ENCODE measurements around the gene GJD3.

The GJD3 gene

DNA sequence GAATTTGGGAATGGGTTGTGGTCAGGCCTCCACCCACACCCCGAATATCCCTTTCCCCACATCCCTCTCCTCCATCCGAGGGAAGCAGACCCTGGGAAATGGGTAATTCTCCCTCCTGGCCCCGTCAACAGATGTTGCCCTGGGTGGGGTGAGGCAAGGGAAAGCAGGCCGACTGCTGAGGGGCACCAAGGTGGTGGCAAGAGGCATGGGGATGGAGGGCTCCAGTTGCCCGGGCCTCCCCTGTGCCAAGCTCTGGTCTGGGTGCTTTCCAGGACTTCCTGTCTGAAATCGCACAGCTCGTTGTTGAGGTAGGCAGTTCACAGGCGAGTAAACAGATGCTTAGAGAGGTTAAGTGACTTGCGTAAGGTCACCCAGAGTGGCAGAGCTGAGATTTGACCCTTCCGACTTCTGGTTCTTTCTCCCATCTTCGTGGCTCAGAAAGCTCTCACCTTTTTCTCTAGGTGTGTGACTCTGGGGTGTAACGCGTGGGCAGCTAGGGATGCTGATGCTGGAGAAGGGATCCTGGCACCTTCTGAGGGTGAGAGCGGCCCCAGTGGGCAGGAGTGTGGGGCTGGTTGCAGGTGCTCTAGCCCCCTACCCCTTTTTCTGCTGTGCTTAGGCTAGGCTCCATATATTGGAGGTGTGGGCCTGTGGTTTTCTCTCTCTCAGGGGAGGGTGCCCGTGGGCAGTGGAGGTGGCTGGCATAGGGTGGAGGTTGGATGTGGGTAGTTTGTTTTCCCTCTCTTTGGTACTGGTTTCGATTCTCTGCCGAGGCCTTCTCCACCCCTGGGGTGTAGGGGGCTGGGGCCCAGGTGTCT is 38.3 kb downstream of the GJD3 start:
- no peak overlapping the region for H3K27ac ChIP-seq
- TF ChIP-seq, protein P1, sequence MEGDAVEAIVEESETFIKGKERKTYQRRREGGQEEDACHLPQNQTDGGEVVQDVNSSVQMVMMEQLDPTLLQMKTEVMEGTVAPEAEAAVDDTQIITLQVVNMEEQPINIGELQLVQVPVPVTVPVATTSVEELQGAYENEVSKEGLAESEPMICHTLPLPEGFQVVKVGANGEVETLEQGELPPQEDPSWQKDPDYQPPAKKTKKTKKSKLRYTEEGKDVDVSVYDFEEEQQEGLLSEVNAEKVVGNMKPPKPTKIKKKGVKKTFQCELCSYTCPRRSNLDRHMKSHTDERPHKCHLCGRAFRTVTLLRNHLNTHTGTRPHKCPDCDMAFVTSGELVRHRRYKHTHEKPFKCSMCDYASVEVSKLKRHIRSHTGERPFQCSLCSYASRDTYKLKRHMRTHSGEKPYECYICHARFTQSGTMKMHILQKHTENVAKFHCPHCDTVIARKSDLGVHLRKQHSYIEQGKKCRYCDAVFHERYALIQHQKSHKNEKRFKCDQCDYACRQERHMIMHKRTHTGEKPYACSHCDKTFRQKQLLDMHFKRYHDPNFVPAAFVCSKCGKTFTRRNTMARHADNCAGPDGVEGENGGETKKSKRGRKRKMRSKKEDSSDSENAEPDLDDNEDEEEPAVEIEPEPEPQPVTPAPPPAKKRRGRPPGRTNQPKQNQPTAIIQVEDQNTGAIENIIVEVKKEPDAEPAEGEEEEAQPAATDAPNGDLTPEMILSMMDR (conservative IDR thresholded peaks at IDR 0.05): no peak
- no peak for TF ChIP-seq ZFX (IDR thresholded peaks at IDR 0.05)

DNA sequence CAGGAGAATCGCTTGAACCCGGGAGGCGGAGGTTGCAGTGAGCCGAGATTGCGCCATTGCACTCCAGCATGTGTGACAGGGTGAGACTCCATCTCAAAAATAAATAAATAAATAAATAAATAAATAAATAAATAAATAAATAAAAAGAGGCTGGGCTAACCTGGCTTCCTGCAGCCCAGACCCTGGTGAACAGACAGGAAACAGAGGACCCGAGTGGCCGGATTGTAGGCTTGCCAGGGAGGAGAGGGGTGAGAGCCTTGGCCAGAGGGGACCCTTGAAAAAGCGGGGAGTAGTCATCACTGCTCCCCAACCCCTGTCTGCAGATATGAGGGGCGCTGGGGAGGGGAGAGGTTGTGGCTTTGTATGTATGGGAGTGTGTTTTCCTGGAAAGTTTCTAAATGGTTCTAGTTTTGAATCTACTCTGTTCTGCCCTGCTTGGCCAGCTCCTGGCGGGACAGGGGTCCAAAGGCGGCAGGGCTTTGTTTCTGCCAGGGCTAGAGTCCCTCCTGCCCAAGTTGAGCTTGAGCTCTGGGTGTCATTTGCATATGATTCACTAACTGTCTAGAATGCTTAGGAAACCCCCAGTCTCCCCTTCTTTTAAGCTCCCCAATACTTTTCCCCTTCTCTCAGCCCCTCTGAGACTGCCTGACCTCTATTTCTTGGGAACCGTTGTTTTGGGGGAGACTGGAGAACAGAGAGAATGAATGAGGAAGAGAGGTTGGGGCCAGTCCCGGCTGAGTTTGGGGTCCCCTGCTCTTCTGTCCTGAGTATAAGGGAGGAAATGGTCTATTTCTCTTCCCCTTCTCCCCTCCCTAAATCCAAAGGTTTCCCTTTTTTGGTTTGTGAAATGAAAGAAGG is 39.2 kb downstream of the GJD3 start:
- no peak for TF ChIP-seq ZFX (IDR thresholded peaks at IDR 0.05)
- TF ChIP-seq, protein P1 (conservative IDR thresholded peaks at IDR 0.05): no peak
- no peak overlapping the region for H3K27ac ChIP-seq

DNA sequence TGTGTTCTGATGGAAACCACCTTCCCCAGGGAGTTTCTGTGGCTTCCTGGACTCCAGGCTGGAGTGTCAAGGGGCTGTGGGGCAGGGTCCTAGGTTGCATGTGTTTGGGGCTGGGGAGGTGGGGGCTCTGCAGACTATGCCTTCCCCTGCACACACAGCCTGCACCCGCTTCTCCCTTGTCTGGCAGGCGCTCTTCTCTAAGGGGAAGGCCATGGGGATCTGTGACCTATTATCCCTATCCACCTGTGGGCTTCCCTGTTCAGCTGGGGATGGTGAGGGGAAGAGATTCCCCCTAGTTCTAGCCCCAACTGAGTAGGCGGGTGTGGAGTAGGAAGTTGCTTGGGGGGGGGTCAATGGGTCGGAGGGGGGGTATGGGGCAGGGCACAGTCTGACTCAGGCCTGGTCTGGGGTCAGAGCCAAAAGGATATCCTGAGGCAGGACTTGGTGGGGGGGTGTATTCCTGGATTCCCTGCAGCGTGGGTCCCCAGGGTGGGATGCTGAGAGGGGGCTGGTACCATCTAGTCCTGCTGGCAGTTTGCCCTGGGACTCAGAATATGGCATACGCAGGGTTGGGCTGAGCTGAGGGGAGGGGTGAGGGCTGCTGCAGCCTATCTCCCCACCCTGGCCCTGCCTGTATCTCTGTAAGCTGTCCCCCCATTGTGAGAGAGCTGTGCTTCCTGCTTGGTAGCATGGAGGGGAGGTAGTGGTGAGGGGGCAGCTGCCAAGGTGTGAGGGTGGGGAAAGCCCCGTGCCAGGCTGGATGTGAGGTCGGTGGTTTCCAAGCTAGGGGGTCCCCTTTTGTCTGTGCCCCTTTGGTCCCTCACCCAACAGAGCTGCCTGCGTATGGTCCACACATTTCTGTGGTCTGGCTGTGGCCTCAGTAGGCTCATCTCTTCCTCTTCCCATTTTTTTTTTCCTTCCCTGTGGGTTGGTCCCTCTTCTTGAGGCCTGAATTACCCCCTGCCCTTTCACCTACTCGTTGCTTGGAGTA is 40.9 kb downstream of the GJD3 start:
- TF ChIP-seq, protein P1 (conservative IDR thresholded peaks at IDR 0.05): no peak
- no peak for TF ChIP-seq ZFX (IDR thresholded peaks at IDR 0.05)
- H3K27ac ChIP-seq: no peak overlapping the region

DNA sequence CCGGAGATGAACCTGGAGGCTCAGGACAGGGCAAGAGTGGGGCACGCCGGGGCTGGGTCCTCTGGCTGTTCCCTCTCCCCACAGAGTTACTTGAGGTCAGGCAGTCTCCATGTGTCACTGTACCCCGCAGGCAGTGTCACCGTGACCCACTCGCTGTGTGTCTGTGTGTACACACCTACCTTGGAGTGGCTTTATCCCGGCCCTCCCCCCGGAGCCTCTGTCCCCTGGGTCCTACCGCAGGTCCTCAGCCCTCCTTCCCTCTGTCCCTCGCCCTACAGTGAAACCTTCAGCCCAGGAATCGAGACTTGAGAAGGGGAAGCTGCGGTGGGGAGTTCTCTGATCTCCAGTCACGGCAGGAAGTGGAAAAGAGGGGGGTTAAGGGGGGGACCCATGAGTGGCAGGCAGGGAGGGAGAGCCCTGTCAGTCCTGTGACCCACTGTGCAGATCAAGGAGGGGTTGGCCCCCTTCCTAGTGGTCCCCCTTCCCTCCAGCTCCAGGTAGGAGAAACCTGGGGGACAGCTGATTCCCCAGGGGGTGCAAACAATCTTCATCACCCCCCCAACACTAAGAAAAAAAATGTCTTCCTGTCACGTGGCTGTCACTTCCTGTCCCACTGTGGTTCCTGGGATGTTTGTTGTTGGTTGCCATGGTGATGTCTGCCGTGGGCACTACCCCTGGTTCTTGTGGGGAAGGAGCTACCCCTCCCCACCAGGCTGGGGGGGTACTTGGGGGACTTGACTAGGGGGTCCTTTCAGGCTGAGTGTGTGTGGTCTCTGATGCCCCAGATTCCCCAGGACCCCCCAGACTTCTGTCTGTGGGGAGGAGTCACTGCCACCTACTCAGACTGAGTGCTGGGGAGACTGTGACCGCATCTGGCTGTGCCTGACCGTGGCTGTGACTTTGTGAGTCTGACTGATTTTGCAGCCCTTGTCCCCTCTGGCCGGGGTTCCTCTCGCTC is 41.9 kb downstream of the GJD3 start:
- H3K27ac ChIP-seq: no peak overlapping the region
- no peak for TF ChIP-seq ZFX (IDR thresholded peaks at IDR 0.05)
- TF ChIP-seq, protein P1 (conservative IDR thresholded peaks at IDR 0.05): no peak

DNA sequence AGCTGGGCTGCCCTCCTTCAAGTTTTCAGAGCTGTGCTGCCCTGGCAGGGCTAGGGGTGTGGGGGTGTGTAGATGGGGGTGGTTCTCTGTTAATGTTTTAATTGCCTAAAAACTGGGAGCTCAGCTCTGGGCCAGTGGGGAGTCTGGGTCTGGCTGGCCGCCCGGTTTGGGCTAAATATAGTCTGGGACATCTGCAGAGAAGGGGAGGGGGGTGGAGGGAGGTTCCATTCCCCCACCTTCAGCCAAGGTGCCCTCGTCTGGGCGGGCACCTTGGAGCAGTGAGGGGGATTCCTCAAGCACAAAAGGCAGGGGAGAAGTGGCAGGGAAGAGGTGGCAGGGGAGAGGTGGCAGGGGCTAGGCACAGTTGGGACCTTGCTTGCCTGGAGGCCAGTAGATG is 42.6 kb downstream of the GJD3 start:
- no peak overlapping the region for H3K27ac ChIP-seq
- TF ChIP-seq, protein P1 (conservative IDR thresholded peaks at IDR 0.05): no peak
- no peak for TF ChIP-seq ZFX (IDR thresholded peaks at IDR 0.05)

DNA sequence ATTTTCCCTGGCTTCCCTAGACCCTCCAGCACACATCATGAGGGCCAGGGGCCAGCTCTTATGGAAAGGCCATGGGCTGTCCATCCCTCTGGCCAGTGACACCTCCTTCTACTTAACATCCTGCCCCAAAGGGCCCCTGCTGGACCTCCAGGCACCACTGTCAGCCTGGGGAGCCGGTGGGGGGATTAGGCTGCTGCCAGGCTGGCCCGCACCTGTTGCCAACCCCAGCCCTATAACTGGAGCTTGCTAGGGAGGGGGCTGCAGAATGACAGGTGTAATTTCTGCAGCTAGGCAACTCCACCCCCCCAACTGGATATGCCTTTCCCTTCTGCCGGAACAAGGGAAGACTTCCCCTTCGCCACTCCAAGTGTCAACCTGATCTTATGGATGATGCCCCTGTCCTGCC is 43.0 kb downstream of the GJD3 start:
- TF ChIP-seq, protein P1 (conservative IDR thresholded peaks at IDR 0.05): no peak
- TF ChIP-seq ZFX (IDR thresholded peaks at IDR 0.05): no peak
- no peak overlapping the region for H3K27ac ChIP-seq
